Measurements from ENCODE around the gene PGAP1.

Gene PGAP1

GRCh38 chr2:196956069-196956468, 29.6 kb upstream of the PGAP1 start:
- Histone ChIP-seq H3K27me3 (ENCODE audit: insufficient read depth, low read depth, severe bottlenecking) (no peaks in the 10 kb centered on the region), H3K36me3 (no peaks in the 10 kb centered on the region), H3K4me3 (ENCODE audit: low read depth, low read length) (no peak overlapping the region), H3K9me3 (ENCODE audit: severe bottlenecking) (no peaks in the 10 kb centered on the region), H3K27ac (no peak overlapping the region)
- no peak for TF ChIP-seq CTCF (IDR thresholded peaks at IDR 0.05; ENCODE audit: low read depth, low read length)
- DNase-seq = no peak

- Histone ChIP-seq H3K36me3 (no peaks in the 10 kb centered on the region), H3K27me3 (ENCODE audit: insufficient read depth, low read depth, severe bottlenecking) (no peaks in the 10 kb centered on the region), H3K9me3 (ENCODE audit: severe bottlenecking) (no peaks in the 10 kb centered on the region), H3K4me3 (ENCODE audit: low read depth, low read length) (no peak overlapping the region), H3K27ac (no peak overlapping the region)
- TF ChIP-seq CTCF (IDR thresholded peaks at IDR 0.05; ENCODE audit: low read depth, low read length) = no peak
- no peak for DNase-seq
These were observed 28.5 kb upstream of the PGAP1 start for GRCh38 chr2:196955036-196955435.

DNA sequence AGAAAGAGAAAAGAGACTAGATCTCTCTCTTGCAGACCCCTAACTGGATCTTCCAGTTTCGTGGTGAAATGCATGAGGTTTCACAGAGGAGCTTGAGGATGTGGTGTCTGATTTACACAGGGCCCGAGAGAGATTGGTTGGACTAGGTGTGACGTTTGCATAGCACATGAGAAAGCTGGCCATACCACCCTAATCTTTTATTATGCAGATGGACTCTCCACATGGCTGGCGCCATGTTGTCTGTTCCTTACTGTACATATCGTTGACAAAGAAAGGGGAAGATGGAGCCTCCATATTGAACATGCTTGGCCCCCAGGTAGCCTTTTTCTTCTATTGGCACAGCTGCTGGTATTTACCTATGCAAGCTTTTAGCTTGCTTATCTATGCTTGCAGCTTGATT, 27.5 kb upstream of the PGAP1 start:
- H3K9me3 ChIP-seq (ENCODE audit: severe bottlenecking) = no peaks in the 10 kb centered on the region
- H3K36me3 ChIP-seq = no peaks in the 10 kb centered on the region
- no peak overlapping the region for H3K27ac ChIP-seq
- no peak for TF ChIP-seq CTCF (IDR thresholded peaks at IDR 0.05; ENCODE audit: low read depth, low read length)
- H3K27me3 ChIP-seq (ENCODE audit: insufficient read depth, low read depth, severe bottlenecking) = no peaks in the 10 kb centered on the region
- H3K4me3 ChIP-seq (ENCODE audit: low read depth, low read length) = no peak overlapping the region
- no peak for DNase-seq

DNA sequence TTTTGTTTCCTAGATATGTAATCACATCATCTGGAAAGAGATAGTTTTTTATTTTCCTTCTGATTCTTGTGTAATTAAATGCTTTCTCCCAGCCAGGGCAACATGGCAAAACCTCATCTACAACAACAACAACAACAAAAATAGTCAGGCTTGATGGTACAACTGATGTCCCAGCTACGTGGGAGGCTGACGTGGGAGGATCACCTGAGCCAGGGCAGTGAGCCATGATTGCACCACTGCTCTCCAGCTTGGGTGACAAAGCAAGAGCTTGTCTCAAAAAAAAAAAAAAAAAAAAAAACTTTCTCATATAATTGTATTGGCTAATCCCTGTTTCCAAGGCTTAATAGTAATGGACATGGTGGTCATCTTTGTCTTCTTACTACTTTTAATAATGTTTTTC, 26.4 kb upstream of the PGAP1 start:
- H3K36me3 ChIP-seq = no peaks in the 10 kb centered on the region
- TF ChIP-seq CTCF (IDR thresholded peaks at IDR 0.05; ENCODE audit: low read depth, low read length) = no peak
- no peak overlapping the region for H3K27ac ChIP-seq
- no peak for DNase-seq
- H3K27me3 ChIP-seq (ENCODE audit: insufficient read depth, low read depth, severe bottlenecking) = no peaks in the 10 kb centered on the region
- no peak overlapping the region for H3K4me3 ChIP-seq (ENCODE audit: low read depth, low read length)
- H3K9me3 ChIP-seq (ENCODE audit: severe bottlenecking) = no peaks in the 10 kb centered on the region

GRCh38 chr2:196951973-196952372, 25.5 kb upstream of the PGAP1 start:
- Histone ChIP-seq H3K9me3 (ENCODE audit: severe bottlenecking) (no peaks in the 10 kb centered on the region), H3K36me3 (no peaks in the 10 kb centered on the region), H3K27ac (no peak overlapping the region), H3K4me3 (ENCODE audit: low read depth, low read length) (no peak overlapping the region), H3K27me3 (ENCODE audit: insufficient read depth, low read depth, severe bottlenecking) (no peaks in the 10 kb centered on the region)
- DNase-seq = no peak
- TF ChIP-seq CTCF (IDR thresholded peaks at IDR 0.05; ENCODE audit: low read depth, low read length) = no peak

DNA sequence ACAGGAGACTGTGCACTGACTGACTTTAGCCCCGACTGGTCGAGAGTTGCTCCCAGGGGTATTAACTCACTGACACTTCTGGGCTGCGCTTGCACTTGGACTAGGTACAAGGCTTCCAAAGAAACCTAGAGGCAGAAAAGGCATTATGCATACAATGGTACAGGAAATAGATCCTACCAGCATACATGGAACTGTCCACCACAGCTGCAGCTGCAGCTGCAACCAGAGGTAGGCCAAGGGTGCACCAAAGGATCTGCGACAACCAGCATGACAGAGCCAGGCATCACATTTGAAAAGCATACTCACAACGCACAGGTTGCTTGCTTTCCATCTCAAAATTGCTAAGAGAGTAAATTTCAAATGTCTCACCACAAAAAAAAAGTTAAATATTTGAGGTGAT, 22.6 kb upstream of the PGAP1 start:
- Histone ChIP-seq H3K4me3 (ENCODE audit: low read depth, low read length) (no peak overlapping the region), H3K27ac (no peak overlapping the region), H3K27me3 (ENCODE audit: insufficient read depth, low read depth, severe bottlenecking) (no peaks in the 10 kb centered on the region), H3K36me3 (no peaks in the 10 kb centered on the region), H3K9me3 (ENCODE audit: severe bottlenecking) (no peaks in the 10 kb centered on the region)
- no peak for DNase-seq
- no peak for TF ChIP-seq CTCF (IDR thresholded peaks at IDR 0.05; ENCODE audit: low read depth, low read length)
